Posterior vena cava (tissue), 2 donors: Measurements from ENCODE around the gene CD83. TPM values are rescaled to one million over a fixed set of nuclear protein-coding genes. Genes with fewer than 3 reads are reported as not detected.
A peak's percentile ranks its signal among the peaks of the same experiment; 100 is the strongest.
"Not testable (repeated sequence)": the region's sequence is repeated elsewhere in the genome, so short reads cannot be mapped to it uniquely, and the experiment has no call there.

Experiments
- DNase-seq: peaks from one replicate; pipeline ENCODE4 v3.0.0-alpha.2; 2020; ENCODE audit warnings: low spot score
- intact Hi-C, 2 donors: fragments of 100-400 bp; cut with DNase I; formaldehyde crosslinking; loops; one replicate each; pipeline versions ENCODE4 v1.14.1 to v1.14.2; 2022 to 2023
- long read RNA-seq, 2 donors: library from polyadenylated mRNA; unstranded; transcript quantifications; one replicate each; pipeline ENCODE4 v2.0.0, GENCODE V29; 2020 to 2021
- total RNA-seq, 2 donors: library from RNA; stranded (reverse); fragmentation: NEBNext Ultra II Directional; extraction: Animal tissue kit (Norgen Biotek cat#: 25700); gene quantifications; one replicate each; pipeline ENCODE4 v1.2.1, GENCODE V29; 2021
- donor health status: DM: yes; HTN: yes; CAD: no.
- donor health status: DM: yes; HTN: yes; CAD: no.

The CD83 gene
- total RNA-seq: 1 to 10 TPM; 1.3 to 2.9 TPM
- long read RNA-seq, donor 1: 0 reads
- long read RNA-seq, donor 2: 0 reads

GRCh38 chr6:14117158-14118090, at the start of gene CD83:
Gene CD83, plus strand, starts transcription at chr6:14117772. Its CDS starts 40 bp downstream, at chr6:14117812.
- intact Hi-C loops: loop anchor here in 1 of 2 donors (1.0 kb wide), 1 partner anchor 30 kb away; no protein-coding TSS in a partner anchor
- peak; percentile 89 for DNase-seq

GRCh38 chr6:14068133-14068532, 49.4 kb upstream of the CD83 start:
- intact Hi-C loops: no loop called here
- no peak for DNase-seq

- intact Hi-C loops: no loop called here
Measured at GRCh38 chr6:14068623-14069022, 48.9 kb upstream of the CD83 start.

GRCh38 chr6:14070457-14070856, 47.1 kb upstream of the CD83 start:
- intact Hi-C loops: no loop called here
- DNase-seq: no peak

More at GRCh38 chr6:14068623-14069022, 48.9 kb upstream of the CD83 start:
- no peak for DNase-seq

- intact Hi-C loops: no loop called here
- DNase-seq: no peak
Measured at GRCh38 chr6:14072084-14072483, 45.5 kb upstream of the CD83 start.

- intact Hi-C loops, DNase-seq: not testable (repeated sequence)
Measured at GRCh38 chr6:14073561-14074354, 43.8 kb upstream of the CD83 start.

GRCh38 chr6:14074476-14075094, 43.0 kb upstream of the CD83 start:
- intact Hi-C loops: no loop called here
- DNase-seq: no peak

- no peak for DNase-seq
- intact Hi-C loops: no loop called here
Measured at GRCh38 chr6:14075095-14075503, 42.5 kb upstream of the CD83 start.

- DNase-seq: no peak
- intact Hi-C loops: no loop called here
Measured at GRCh38 chr6:14077193-14077867, 40.2 kb upstream of the CD83 start.

GRCh38 chr6:14079433-14079832, 38.1 kb upstream of the CD83 start:
- no peak for DNase-seq
- intact Hi-C loops: no loop called here

GRCh38 chr6:14079971-14080370, 37.6 kb upstream of the CD83 start:
- DNase-seq: no peak
- intact Hi-C loops: loop anchor here in 1 of 2 donors (5.0 kb wide), 1 partner anchor 1997 kb away; no protein-coding TSS in a partner anchor

GRCh38 chr6:14081126-14081525, 36.4 kb upstream of the CD83 start:
- no peak for DNase-seq
- intact Hi-C loops: loop anchor here in 1 of 2 donors (5.0 kb wide), 1 partner anchor 1996 kb away; no protein-coding TSS in a partner anchor

- intact Hi-C loops: loop anchor here in 1 of 2 donors (5.0 kb wide), 1 partner anchor 1995 kb away; no protein-coding TSS in a partner anchor
Measured at GRCh38 chr6:14082771-14083170, 34.8 kb upstream of the CD83 start.

GRCh38 chr6:14083262-14083661, 34.3 kb upstream of the CD83 start:
- no peak for DNase-seq
- intact Hi-C loops: loop anchor here in 1 of 2 donors (5.0 kb wide), 1 partner anchor 1994 kb away; no protein-coding TSS in a partner anchor

More at GRCh38 chr6:14082771-14083170, 34.8 kb upstream of the CD83 start:
- no peak for DNase-seq

GRCh38 chr6:14083751-14084150, 33.8 kb upstream of the CD83 start:
- intact Hi-C loops: loop anchor here in 1 of 2 donors (1.0 to 5.0 kb wide), 2 partner anchors 25 to 1994 kb away; no protein-coding TSS in a partner anchor
- no peak for DNase-seq

GRCh38 chr6:14084388-14084787, 33.2 kb upstream of the CD83 start:
- intact Hi-C loops: loop anchor here in 1 of 2 donors (1.0 to 5.0 kb wide), 2 partner anchors 26 to 1993 kb away; no protein-coding TSS in a partner anchor
- no peak for DNase-seq

- intact Hi-C loops: no loop called here
- DNase-seq: no peak
Measured at GRCh38 chr6:14085176-14085787, 32.3 kb upstream of the CD83 start.

GRCh38 chr6:14086701-14087100, 30.9 kb upstream of the CD83 start:
- DNase-seq: no peak
- intact Hi-C loops: loop anchor here in 1 of 2 donors (1.0 kb wide), 1 partner anchor 31 kb away; the partner anchor contains the start of gene CD83
